HG02623 (cell line): ENCODE measurements around the gene RTF2.
"Not testable (repeated sequence)": the region's sequence is repeated elsewhere in the genome, so short reads cannot be mapped to it uniquely, and the experiment has no call there.

Experiments
- ATAC-seq: cut with Tn5 transposase; IDR thresholded peaks from one replicate; pipeline ENCODE4 v1.9.1; 2021; ENCODE audit warnings: moderate library complexity; ENCODE audit not compliant: unreplicated experiment

Gene RTF2

GRCh38 chr20:56483970-56484369 lies 15.5 kb downstream of the RTF2 start:
- no peak for ATAC-seq

GRCh38 chr20:56487216-56487615 lies 18.8 kb downstream of the RTF2 start:
- ATAC-seq = no peak

GRCh38 chr20:56488566-56488965 lies 20.1 kb downstream of the RTF2 start:
- ATAC-seq = no peak

- ATAC-seq = no peak
Measured at GRCh38 chr20:56501116-56501515, 32.7 kb downstream of the RTF2 start.

GRCh38 chr20:56503916-56504315 lies 35.5 kb downstream of the RTF2 start:
- ATAC-seq = no peak

GRCh38 chr20:56504373-56505005 lies 36.1 kb downstream of the RTF2 start:
- no peak for ATAC-seq

GRCh38 chr20:56506103-56506502 lies 37.7 kb downstream of the RTF2 start:
- no peak for ATAC-seq

GRCh38 chr20:56511926-56512325 lies 43.5 kb downstream of the RTF2 start:
- no peak for ATAC-seq

- no peak for ATAC-seq
Measured at GRCh38 chr20:56513161-56514150, 45.0 kb downstream of the RTF2 start.

GRCh38 chr20:56516631-56517030 lies 48.2 kb downstream of the RTF2 start:
- ATAC-seq = no peak

GRCh38 chr20:56517211-56517610 lies 48.8 kb downstream of the RTF2 start:
- no peak for ATAC-seq

GRCh38 chr20:56517641-56518040 lies 49.2 kb downstream of the RTF2 start:
- no peak for ATAC-seq

GRCh38 chr20:56518126-56518525 lies 49.7 kb downstream of the RTF2 start:
- ATAC-seq = no peak

- no peak for ATAC-seq
Measured at GRCh38 chr20:56518721-56519398, 50.4 kb downstream of the RTF2 start.

- no peak for ATAC-seq
Measured at GRCh38 chr20:56519551-56519950, 51.1 kb downstream of the RTF2 start.

GRCh38 chr20:56520180-56520579 lies 51.8 kb downstream of the RTF2 start:
- ATAC-seq = no peak

GRCh38 chr20:56520746-56521354 lies 52.4 kb downstream of the RTF2 start:
- ATAC-seq = not testable (repeated sequence)

- ATAC-seq = no peak
Measured at GRCh38 chr20:56522311-56522710, 53.9 kb downstream of the RTF2 start.

- not testable (repeated sequence) for ATAC-seq
Measured at GRCh38 chr20:56524444-56524843, 56.0 kb downstream of the RTF2 start, which contains the start of gene FAM209A. TSS of gene FAM209A (plus strand) at chr20:56524744. CDS start at chr20:56524809, 65 bp downstream.

- ATAC-seq = no peak
Measured at GRCh38 chr20:56527521-56527920, 59.1 kb downstream of the RTF2 start.

- ATAC-seq = not testable (repeated sequence)
Measured at GRCh38 chr20:56532946-56533345, 64.5 kb downstream of the RTF2 start, which contains the start of gene FAM209B. TSS of gene FAM209B (plus strand) at chr20:56533246. CDS start at chr20:56533342, 96 bp downstream.
